Subcutaneous adipose tissue (tissue), 4 donors: ENCODE measurements around the gene PSMG4. TPM values are rescaled to one million over a fixed set of nuclear protein-coding genes. Genes with fewer than 3 reads are reported as not detected.

Source experiments
- total RNA-seq, 4 donors: library from RNA; depleted of rRNA; stranded (reverse); fragments of >200 nt; gene quantifications; one replicate each; pipeline ENCODE4 v1.1.0, GENCODE V29; 2016
- TF ChIP-seq, protein P1 (sequence below): fragments of 450-650 bp; IDR thresholded peaks from one replicate; pipeline ENCODE4 v1.5.1; 2016; ENCODE audit warnings: low read depth, mild to moderate bottlenecking, control low read depth, antibody characterized with exemption, moderate library complexity

The PSMG4 gene
- total RNA-seq, 4 donors from 2014 or later: 13.9 to 30.0 (median 19.5) TPM

DNA sequence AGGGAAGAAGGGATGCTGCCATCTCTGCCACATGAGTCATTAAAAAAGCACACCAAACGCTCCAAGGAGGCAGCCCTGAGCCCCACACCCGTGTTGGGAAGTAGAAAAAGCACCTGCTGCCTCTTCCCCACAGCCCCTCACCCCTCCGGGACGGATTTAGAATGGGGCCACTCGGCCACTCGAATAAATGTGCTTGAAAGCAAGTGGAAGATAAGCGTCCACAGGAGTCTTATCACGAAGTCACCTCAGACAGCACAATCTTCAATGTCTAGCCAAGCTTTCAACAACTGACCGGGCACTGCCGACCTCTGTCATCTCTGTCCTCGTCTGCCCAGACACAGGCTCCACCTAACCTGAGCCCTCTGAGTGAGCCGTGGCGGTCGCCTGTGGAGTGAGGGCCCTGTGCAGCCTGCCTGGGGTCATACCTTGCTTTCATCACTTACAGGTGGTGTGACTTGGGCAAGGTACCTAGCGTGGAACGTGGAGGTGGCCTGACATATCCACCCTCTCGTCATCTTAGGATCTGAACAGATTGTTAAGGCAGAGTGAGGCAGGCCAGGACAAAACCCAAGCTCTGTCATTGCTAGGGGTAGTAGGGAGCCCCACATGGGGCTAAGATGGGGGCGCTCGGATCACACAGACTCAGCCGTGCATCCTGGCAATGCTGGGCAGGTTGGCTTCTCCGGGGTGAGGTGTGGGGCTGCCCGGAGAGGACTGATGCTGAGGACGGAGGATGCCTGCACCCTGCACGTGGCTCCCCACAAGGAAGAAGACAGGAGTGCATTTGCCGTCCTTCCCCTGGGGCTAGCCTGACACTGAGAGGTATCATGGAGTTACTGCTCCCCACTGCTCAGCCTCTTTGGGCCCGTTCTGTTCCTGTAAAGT lies 34.8 kb downstream of the PSMG4 start:
- TF ChIP-seq, protein P1, sequence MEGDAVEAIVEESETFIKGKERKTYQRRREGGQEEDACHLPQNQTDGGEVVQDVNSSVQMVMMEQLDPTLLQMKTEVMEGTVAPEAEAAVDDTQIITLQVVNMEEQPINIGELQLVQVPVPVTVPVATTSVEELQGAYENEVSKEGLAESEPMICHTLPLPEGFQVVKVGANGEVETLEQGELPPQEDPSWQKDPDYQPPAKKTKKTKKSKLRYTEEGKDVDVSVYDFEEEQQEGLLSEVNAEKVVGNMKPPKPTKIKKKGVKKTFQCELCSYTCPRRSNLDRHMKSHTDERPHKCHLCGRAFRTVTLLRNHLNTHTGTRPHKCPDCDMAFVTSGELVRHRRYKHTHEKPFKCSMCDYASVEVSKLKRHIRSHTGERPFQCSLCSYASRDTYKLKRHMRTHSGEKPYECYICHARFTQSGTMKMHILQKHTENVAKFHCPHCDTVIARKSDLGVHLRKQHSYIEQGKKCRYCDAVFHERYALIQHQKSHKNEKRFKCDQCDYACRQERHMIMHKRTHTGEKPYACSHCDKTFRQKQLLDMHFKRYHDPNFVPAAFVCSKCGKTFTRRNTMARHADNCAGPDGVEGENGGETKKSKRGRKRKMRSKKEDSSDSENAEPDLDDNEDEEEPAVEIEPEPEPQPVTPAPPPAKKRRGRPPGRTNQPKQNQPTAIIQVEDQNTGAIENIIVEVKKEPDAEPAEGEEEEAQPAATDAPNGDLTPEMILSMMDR: no peak

DNA sequence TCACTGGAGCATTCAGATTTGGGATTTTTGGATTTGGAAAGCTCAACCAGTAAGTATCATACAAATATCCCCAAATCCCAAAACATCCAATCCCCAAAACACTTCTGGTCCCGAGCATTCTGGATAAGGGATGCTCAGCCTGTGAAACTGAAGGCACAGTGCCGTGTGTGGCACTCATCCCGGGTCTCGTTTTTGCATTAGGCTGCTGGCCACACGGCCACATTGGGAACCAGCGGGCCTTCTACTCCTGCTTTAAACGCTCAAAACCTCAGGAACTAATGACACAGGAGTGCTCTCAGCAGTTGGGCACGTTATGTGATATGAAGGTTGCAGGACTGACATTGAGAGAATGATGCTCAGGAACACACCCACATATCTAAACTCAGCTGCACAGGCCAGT lies 35.6 kb downstream of the PSMG4 start:
- TF ChIP-seq, protein P1: no peak

DNA sequence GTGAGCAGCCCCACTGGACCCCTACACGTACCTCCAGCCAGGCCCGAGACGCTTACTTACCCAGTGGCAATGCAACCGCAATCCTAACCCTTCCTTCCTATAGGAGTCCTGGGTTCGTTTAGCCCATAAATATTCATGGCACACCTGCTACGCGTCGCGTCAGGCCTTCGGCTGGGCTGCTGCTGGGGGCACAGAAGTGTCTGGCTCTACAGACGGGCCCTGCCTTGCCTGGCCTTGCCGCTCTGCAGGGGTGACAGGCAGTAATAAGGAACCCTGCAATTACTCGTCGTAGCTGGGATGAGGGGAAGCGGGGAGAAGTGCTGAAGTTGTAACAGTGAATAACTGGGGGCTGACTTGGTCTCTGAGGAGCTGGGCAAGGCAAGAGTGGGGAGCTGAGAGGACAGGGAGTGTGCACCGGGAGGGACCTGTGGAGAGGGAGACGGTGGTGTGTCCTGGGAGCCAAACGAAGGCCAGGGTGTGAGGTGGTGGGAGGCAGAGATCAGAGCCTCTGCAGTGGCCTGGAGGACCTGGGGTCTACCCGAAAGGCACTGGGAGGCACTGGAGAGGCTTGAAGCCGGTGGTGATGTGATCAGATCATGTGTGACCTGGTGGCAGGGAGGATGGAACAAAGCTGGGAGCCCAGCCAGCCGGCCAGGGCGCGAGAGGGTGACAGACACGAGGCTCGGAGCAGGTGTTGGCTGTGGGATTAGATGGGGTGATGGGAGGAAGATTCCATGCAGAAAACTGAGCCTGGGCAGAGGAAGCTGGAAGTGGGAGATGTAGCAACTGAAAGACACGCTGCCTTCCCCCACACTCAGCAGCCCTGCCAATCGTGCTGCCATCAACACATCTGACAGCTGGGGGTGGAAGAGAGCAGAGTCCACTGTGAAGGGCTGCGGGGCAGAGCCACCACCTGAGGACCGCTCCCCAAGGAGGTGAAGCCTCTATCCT lies 36.4 kb downstream of the PSMG4 start:
- TF ChIP-seq, protein P1: no peak

DNA sequence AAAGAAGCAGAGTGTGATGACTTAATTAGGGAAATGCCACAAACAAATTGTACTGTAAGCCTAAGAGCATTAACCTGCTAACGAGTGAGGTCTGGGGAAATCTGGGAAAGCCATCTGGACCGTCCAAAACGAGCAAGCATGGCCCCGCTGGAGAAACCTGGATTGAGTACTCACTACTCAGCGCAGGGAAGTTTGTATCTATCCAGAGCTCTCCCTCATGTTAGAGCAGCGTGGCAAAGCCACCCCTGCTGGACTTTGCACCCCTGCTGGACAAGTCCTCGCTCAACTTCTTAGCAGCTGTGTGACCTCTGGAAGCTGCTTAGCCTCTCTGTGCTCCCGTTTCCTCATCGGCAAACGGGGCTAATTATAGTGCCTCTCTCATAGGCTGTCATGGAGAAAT lies 37.3 kb downstream of the PSMG4 start:
- TF ChIP-seq, protein P1: no peak

DNA sequence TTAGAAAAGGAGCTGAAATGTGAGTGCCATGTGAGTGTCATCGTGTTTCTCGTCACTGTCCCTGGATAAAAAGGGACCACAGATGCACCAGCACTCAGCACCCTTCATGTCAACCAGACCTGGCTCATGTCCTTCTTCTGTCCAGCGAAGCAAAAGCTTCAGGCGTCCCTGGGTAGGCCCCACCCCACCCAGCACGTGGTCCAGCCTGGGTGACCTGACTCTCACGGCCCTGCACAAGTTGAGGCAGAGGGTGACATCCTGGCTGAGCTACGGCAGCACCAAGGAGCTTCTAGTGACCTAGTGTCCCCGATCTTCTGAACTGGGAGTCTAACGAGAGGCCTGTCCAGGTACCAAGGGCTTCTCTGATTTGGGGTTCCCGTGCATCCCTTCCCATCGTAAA lies 37.8 kb downstream of the PSMG4 start:
- TF ChIP-seq, protein P1: no peak

DNA sequence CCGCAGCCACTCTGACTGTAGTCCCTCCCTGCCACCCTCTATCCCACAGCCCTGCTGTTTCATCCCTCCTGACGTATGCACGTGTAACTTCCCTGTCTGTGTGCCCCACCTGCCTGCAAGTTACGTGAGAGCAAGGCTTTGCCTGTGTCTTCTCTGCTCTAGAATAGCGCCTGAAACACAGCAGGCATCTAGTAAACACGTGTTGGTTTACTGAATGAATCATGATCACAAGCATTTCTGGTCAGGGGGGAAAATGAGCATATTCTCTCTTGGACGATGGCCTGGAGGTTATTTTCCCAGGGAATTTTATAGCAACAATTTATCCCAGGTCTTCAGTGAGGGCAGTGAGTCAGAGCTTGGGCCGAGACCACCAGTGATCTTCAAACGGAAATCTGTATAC lies 38.3 kb downstream of the PSMG4 start:
- TF ChIP-seq, protein P1: no peak

DNA sequence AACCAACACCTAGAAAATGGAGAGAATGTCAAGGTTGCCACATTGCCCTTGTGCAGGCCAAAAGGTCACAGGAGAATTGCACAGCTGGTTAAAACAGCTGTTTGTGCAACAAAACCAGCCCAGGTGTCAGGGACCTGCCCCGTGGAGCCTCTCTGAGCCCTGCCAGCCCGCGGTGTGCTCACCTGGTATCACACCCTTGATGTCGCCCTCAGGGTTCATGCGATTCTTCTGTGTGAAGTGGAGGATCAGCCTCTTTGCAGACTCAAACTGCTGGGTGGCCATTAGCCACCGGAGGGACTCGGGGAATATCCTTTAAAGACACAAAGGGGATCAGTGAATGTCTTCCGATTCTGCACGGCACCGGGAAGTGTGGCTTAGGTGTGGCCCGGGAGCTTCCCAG lies 39.2 kb downstream of the PSMG4 start:
- TF ChIP-seq, protein P1: no peak
